OCI-LY1 (cell line): ENCODE measurements around the gene VPS37D.

Source experiments
- H2AFZ ChIP-seq: fragments of 200-600 bp; sonication (generic), shearing (Covaris generic); 2 replicates; pipeline ENCODE4 v1.6.0; 2014; ENCODE audit warnings: antibody characterized with exemption, mild to moderate bottlenecking, low read length
- H3F3A ChIP-seq: fragments of 200-600 bp; sonication (generic), shearing (Covaris generic); 2 replicates; pipeline ENCODE4 v1.6.0; 2014; ENCODE audit warnings: mild to moderate bottlenecking, antibody characterized with exemption, low read length, moderate library complexity; ENCODE audit not compliant: insufficient read depth
- H3K27ac ChIP-seq: fragments of 200-600 bp; sonication (generic); 2 replicates; pipeline ENCODE4 v1.5.1; 2014; ENCODE audit warnings: low read length, mixed run types, mild to moderate bottlenecking, low read depth; ENCODE audit not compliant: poor library complexity, severe bottlenecking
- H3K27me3 ChIP-seq: fragments of 200-600 bp; sonication (generic); 2 replicates; pipeline ENCODE4 v1.6.0; 2014; ENCODE audit warnings: antibody characterized with exemption, mild to moderate bottlenecking, low read length, moderate library complexity; ENCODE audit not compliant: insufficient read depth
- H3K36me3 ChIP-seq: fragments of 200-600 bp; sonication (generic); 2 replicates; pipeline ENCODE4 v1.6.1; 2014; ENCODE audit warnings: mild to moderate bottlenecking, antibody characterized with exemption, low read length, moderate library complexity, mixed read lengths; ENCODE audit not compliant: insufficient read depth
- H3K4me1 ChIP-seq: fragments of 200-600 bp; sonication (generic); 2 replicates; pipeline ENCODE4 v1.5.1; 2014; ENCODE audit warnings: mild to moderate bottlenecking, low read length, moderate library complexity; ENCODE audit not compliant: insufficient read depth, severe bottlenecking
- H3K4me2 ChIP-seq: fragments of 200-600 bp; sonication (generic), shearing (Covaris generic); 2 replicates; pipeline ENCODE4 v1.6.1; 2014; ENCODE audit warnings: low read length
- H3K4me3 ChIP-seq: fragments of 200-600 bp; sonication (generic); 2 replicates; pipeline ENCODE4 v1.5.1; 2014; ENCODE audit warnings: low read length, low read depth, mild to moderate bottlenecking, mixed read lengths; ENCODE audit not compliant: poor library complexity, severe bottlenecking
- H3K79me2 ChIP-seq: fragments of 200-600 bp; shearing (Covaris generic); 2 replicates; pipeline ENCODE4 v1.6.1; 2016; ENCODE audit warnings: mixed run types, low read length, mixed read lengths; ENCODE audit not compliant: insufficient read depth
- H3K9ac ChIP-seq: fragments of 200-600 bp; sonication (generic), shearing (Covaris generic); 2 replicates; pipeline ENCODE4 v1.6.1; 2014; ENCODE audit warnings: mild to moderate bottlenecking, low read length, mixed read lengths
- H3K9me2 ChIP-seq: fragments of 200-600 bp; sonication (generic), shearing (Covaris generic); 2 replicates; pipeline ENCODE4 v1.6.1; 2014; ENCODE audit warnings: low read depth, mild to moderate bottlenecking, low read length, mixed read lengths
- H3K9me3 ChIP-seq: fragments of 200-600 bp; shearing (Covaris generic); 2 replicates; pipeline ENCODE4 v1.6.1; 2014; ENCODE audit warnings: low read length, mixed read lengths
- H4K20me1 ChIP-seq: fragments of 200-600 bp; sonication (generic), shearing (Covaris generic); 2 replicates; pipeline ENCODE4 v1.6.0; 2016; ENCODE audit warnings: mild to moderate bottlenecking, low read length; ENCODE audit not compliant: insufficient read depth
- CTCF ChIP-seq: fragments of 200-600 bp; sonication (generic), shearing (Covaris generic); IDR thresholded peaks from 2 replicates; pipeline ENCODE4 v1.5.1; 2017; ENCODE audit warnings: mild to moderate bottlenecking, antibody characterized with exemption, low read length, moderate library complexity, mixed read lengths
- EZH2 ChIP-seq: fragments of 200-600 bp; sonication (generic), shearing (Covaris generic); IDR thresholded peaks from 2 replicates; pipeline ENCODE4 v1.8.0; 2017; ENCODE audit warnings: borderline replicate concordance, mixed run types, mild to moderate bottlenecking, antibody characterized with exemption, low read length, moderate library complexity, mixed read lengths

Gene VPS37D

DNA sequence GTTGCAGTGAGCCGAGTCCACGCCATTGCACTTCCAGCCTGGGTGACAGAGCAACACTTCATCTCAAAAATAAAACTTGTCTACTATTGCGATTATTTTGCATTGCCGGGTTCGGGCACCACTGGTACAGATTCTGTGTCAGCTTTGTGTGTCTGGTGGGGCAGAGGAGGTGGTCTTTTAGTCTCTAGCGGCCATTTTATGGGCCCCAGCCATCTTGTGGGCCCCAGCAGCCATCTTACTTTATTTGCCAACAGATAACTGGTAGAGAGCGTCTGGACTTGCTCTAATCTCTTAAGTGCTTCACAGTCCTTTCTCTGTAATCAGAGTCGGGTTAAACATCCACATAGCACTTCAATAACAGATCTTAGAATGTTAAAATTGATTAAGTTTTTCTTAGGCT lies 20.7 kb downstream of the VPS37D start:
- TF ChIP-seq EZH2 (no peak), CTCF (no peak)
- H3K4me2 ChIP-seq, result no peak overlapping the region
- H3K27ac ChIP-seq, result no peak overlapping the region
- peaks cover 77% of the 10 kb centered on the region for H3K36me3 ChIP-seq
- H3F3A ChIP-seq, result no peaks in the 10 kb centered on the region
- no peaks in the 10 kb centered on the region for H3K9me2 ChIP-seq
- peaks cover 14% of the 10 kb centered on the region for H3K4me1 ChIP-seq
- no peak overlapping the region for H2AFZ ChIP-seq
- H3K9me3 ChIP-seq, result no peaks in the 10 kb centered on the region
- H3K4me3 ChIP-seq, result no peak overlapping the region
- no peaks in the 10 kb centered on the region for H3K27me3 ChIP-seq
- H3K79me2 ChIP-seq, result peaks cover 24% of the 10 kb centered on the region
- H4K20me1 ChIP-seq, result no peaks in the 10 kb centered on the region
- H3K9ac ChIP-seq, result no peak overlapping the region

DNA sequence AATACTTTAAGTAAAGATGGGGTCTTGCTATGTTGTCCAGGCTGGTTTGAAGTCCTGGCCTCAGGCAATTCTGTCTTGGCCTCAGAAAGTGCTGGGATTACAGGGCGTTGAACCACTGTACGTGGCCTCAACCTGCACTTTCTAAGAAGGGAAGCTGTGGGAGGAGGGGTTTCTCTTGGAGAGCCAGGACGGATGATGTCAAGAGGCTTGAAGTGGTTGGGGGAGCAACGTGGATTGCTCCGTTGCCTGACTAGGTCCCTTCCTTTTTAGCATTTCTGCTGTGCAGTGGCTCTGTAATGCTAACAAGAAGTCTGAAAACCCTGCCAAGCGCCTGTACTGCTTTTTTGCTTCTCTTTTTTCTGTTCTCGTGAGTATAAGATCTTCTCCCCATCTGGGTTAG lies 23.0 kb downstream of the VPS37D start:
- Histone ChIP-seq H3K27ac (no peak overlapping the region), H3K4me1 (no peaks in the 10 kb centered on the region), H3K4me3 (no peak overlapping the region), H3K9ac (no peak overlapping the region), H4K20me1 (no peaks in the 10 kb centered on the region), H2AFZ (no peak overlapping the region), H3K9me2 (no peaks in the 10 kb centered on the region), H3K36me3 (peaks cover 94% of the 10 kb centered on the region), H3F3A (no peaks in the 10 kb centered on the region), H3K4me2 (no peak overlapping the region), H3K9me3 (no peaks in the 10 kb centered on the region), H3K79me2 (peaks cover 6% of the 10 kb centered on the region; the same call in 1 of the 2 replicates), H3K27me3 (no peaks in the 10 kb centered on the region)
- TF ChIP-seq EZH2 (no peak), CTCF (no peak)

DNA sequence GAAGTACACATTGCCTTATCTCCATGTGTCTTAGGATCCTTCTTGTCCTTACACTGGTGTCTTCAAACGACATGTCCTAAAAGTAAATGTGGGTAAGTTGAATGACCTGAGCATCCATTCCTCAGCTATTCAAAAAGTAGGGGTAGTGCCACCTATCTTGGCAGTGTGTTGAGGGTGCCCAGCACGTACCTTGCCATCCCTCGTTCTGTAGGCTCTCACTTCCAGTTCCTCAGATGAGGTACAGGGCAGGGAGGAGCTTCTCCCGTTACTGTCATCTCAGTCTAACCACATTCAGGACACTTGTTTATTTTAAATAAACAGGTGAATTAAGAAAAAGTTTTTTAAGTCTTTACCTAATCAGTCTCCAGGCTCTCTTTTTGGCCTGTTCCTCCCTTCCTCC lies 28.7 kb downstream of the VPS37D start:
- no peaks in the 10 kb centered on the region for H3K9me2 ChIP-seq
- no peaks in the 10 kb centered on the region for H3K9me3 ChIP-seq
- no peaks in the 10 kb centered on the region for H3K27me3 ChIP-seq
- no peaks in the 10 kb centered on the region for H3F3A ChIP-seq
- no peaks in the 10 kb centered on the region for H3K4me1 ChIP-seq
- peaks cover 83% of the 10 kb centered on the region for H3K36me3 ChIP-seq
- no peak overlapping the region for H3K27ac ChIP-seq
- H3K4me2 ChIP-seq, result no peak overlapping the region
- no peak overlapping the region for H3K4me3 ChIP-seq
- H4K20me1 ChIP-seq, result no peaks in the 10 kb centered on the region
- no peak overlapping the region for H2AFZ ChIP-seq
- H3K79me2 ChIP-seq, result no peaks in the 10 kb centered on the region
- TF ChIP-seq EZH2 (no peak), CTCF (no peak)
- no peak overlapping the region for H3K9ac ChIP-seq
